ENCODE results near the gene MATN3. TPM values are rescaled to one million over a fixed set of nuclear protein-coding genes. Genes with fewer than 3 reads are reported as not detected.

The MATN3 gene
- total and polyA plus RNA-seq, 11 donors, result 0.12 to 0.48 (median 0.25) TPM; not detected in 4

DNA sequence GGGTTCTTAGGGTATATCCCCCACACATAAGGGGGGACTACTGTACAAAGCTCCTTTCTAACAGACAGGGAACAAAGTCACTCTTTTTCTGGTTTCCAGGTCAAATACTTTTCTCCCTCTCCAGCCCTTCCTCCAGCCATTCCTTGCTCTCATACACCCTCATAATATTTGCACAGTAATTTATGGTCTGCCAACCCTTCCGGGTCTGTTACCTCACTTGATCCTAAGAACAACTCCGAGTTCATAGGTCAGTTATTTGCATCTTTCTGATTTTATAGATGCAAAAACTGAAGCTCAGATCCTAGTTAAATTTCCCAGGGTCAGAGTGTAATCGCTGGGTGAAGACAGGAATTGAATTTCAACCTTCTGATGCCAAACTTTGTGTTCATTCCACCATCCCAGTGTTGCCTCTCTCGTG, 14.8 kb upstream of the MATN3 start:
- no peak overlapping the region for H3K4me3 ChIP-seq
- ATAC-seq, result peak in 1 of 4 donors; percentile 4

DNA sequence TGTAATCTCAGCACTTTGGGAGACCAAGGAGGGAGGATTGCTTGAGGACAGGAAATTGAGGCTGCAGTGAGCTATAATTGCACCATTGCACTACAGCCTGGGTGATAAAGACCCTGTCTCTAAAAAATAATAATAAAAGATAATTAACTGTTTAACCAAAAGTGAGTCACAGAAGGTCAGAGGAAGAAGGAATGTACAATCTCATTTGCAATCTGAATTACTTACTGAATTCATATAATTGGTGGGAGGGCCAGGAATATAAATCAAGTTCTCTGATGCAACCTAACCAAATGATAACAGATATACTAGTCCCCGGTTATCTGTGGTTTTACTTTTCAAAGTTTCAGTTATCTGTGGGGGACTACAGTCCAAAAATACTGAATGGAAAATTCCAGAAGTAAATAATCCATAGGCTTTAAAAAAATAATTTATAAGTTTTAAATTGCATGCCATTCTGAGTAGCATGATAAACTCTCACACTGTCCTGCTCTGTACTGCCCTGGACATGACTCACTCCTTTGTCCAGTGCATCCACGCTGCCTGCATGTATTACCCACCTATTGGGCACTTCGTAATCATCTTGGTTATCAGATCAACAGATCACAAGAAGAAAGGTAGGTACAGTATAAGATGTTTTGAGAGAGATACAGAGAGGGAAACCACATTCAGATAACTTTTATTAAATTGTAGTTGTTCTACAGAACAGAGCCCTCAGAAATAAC, 12.8 kb upstream of the MATN3 start:
- Histone ChIP-seq H3K36me3 (peaks cover 0 to 36% (median 24%) of the 10 kb centered on the region in 9 donors), H3K27ac (no peak overlapping the region), H3K4me3 (no peak overlapping the region), H3K9me3 (peaks cover 0 to 39% (median 3%) of the 10 kb centered on the region in 12 donors), H3K27me3 (no peaks in the 10 kb centered on the region), H3K4me1 (peaks cover 0 to 14% (median 3%) of the 10 kb centered on the region in 12 donors)
- WGBS, 4 donors, result 89 to 97% (median 96%) methylated on average over 3 of the region's 3 CpGs
- TF ChIP-seq POLR2A (IDR thresholded peaks at IDR 0.05), result no peak
- intact Hi-C loops (cut with DNase I), result no loop called here
- ATAC-seq (no peak), DNase-seq (no peak)

More for the DNA sequence above, 14.8 kb upstream of the MATN3 start:
- peaks cover 0 to 14% (median 3%) of the 10 kb centered on the region in 12 donors for H3K4me1 ChIP-seq
- no peaks in the 10 kb centered on the region for H3K27me3 ChIP-seq
- intact Hi-C loops (cut with DNase I), result no loop called here
- peaks cover 0 to 28% (median 3%) of the 10 kb centered on the region in 12 donors for H3K9me3 ChIP-seq
- WGBS, 4 donors, result 51 to 75% (median 71%) methylated on average over 4 of the region's 4 CpGs
- no peak for DNase-seq
- peaks cover 0 to 57% (median 44%) of the 10 kb centered on the region in 9 donors for H3K36me3 ChIP-seq
- no peak for TF ChIP-seq POLR2A (IDR thresholded peaks at IDR 0.05)
- TF ChIP-seq, protein P1, sequence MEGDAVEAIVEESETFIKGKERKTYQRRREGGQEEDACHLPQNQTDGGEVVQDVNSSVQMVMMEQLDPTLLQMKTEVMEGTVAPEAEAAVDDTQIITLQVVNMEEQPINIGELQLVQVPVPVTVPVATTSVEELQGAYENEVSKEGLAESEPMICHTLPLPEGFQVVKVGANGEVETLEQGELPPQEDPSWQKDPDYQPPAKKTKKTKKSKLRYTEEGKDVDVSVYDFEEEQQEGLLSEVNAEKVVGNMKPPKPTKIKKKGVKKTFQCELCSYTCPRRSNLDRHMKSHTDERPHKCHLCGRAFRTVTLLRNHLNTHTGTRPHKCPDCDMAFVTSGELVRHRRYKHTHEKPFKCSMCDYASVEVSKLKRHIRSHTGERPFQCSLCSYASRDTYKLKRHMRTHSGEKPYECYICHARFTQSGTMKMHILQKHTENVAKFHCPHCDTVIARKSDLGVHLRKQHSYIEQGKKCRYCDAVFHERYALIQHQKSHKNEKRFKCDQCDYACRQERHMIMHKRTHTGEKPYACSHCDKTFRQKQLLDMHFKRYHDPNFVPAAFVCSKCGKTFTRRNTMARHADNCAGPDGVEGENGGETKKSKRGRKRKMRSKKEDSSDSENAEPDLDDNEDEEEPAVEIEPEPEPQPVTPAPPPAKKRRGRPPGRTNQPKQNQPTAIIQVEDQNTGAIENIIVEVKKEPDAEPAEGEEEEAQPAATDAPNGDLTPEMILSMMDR (IDR thresholded peaks at IDR 0.05), result no peak
- H3K27ac ChIP-seq, result peak overlapping the region in 9 of 12 donors; percentile 14 to 46 (median 28)

DNA sequence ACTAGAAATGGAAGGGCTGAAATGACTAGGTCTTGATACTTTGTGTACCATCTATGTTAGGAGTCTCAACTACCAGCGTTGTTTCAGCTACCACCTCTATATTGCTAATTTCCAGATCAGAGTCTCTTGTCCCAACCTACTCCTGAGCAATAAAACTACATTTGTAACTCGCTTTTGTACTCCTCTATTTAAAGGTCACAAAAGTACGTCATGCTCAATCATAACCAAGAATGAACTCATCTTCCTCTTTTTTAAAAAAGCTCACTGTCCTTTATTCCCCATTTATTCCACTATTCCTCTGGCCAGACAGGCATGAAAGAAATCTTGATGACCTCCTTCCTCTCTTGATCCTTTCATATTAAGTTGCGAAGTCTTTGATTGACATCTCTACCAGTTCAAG, 11.2 kb upstream of the MATN3 start:
- Histone ChIP-seq H3K27ac (no peak overlapping the region), H3K4me3 (no peak overlapping the region), H3K9me3 (peaks cover 0 to 23% (median 3%) of the 10 kb centered on the region in 12 donors), H3K4me1 (peaks cover 0 to 14% (median 3%) of the 10 kb centered on the region in 12 donors), H3K36me3 (peaks cover 0 to 21% (median 10%) of the 10 kb centered on the region in 9 donors), H3K27me3 (no peaks in the 10 kb centered on the region)
- no peak for TF ChIP-seq POLR2A (IDR thresholded peaks at IDR 0.05)
- TF ChIP-seq, protein P1 (IDR thresholded peaks at IDR 0.05), result no peak
- DNase-seq (no peak), ATAC-seq (no peak)
- intact Hi-C loops (cut with DNase I), result no loop called here
- 91 to 97% (median 93%) methylated on average over 4 of the region's 4 CpGs for WGBS, 4 donors

DNA sequence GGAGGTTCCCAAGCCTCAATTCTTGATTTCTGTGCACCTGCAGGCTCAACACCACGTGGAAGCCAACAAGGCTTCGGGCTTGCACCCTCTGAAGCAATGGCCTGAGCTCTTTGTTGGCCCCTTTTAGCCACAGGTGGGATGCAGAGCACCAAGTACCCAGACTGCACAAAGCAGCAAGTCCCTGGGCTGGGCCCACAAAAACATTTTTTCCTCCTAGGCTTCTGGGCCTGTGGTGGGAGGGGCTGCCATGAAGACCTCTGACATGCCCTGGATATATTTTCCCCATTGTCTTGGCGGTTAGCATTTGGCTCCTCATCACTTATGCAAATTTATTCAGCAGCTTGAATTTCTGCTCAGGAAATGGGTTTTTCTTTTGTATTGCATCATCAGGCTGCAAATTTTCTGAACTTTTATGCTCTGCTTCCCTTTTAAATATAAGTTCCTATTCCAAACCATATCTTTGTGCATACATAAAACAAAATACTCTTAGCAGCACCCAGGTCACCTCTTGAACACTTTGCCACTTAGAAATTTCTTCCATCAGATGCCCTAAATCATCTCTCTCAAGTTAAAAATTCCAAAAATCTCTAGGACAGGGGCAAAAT, 9.0 kb upstream of the MATN3 start:
- H3K27ac ChIP-seq, result no peak overlapping the region
- intact Hi-C loops (cut with DNase I), result no loop called here

More for the DNA sequence above, 9.0 kb upstream of the MATN3 start:
- 73 to 96% (median 92%) methylated on average over 3 of the region's 3 CpGs for WGBS, 4 donors
- Histone ChIP-seq H3K9me3 (peaks cover 0 to 18% (median 0%) of the 10 kb centered on the region in 12 donors), H3K4me3 (no peak overlapping the region), H3K27me3 (no peaks in the 10 kb centered on the region), H3K36me3 (peaks cover 0 to 4% (median 0%) of the 10 kb centered on the region in 9 donors), H3K4me1 (no peaks in the 10 kb centered on the region)
- no peak for DNase-seq
- ATAC-seq, result no peak
- TF ChIP-seq, protein P1 (IDR thresholded peaks at IDR 0.05), result no peak
- no peak for TF ChIP-seq POLR2A (IDR thresholded peaks at IDR 0.05)

Measured in heart left ventricle (tissue), 16 donors.